NCI-H146 (cell line): ENCODE data around the gene GCDH.
"Not testable (repeated sequence)": the region's sequence is repeated elsewhere in the genome, so short reads cannot be mapped to it uniquely, and the experiment has no call there.

ENCODE experiments used
- DNase-seq: peaks from one replicate; lab custom pipeline; 2025; lab: John Stamatoyannopoulos, UW

The GCDH gene

GRCh38 chr19:12907166-12907565 is 16.2 kb downstream of the GCDH start:
- no peak for DNase-seq

GRCh38 chr19:12912571-12912970 is 21.6 kb downstream of the GCDH start:
- DNase-seq, result peak; percentile 99

- peak; percentile 99 for DNase-seq
Observed at GRCh38 chr19:12913011-12913561, 22.1 kb downstream of the GCDH start.

GRCh38 chr19:12913851-12914690 is 23.1 kb downstream of the GCDH start:
- peak; percentile 43 for DNase-seq

- DNase-seq, result not testable (repeated sequence)
Observed at GRCh38 chr19:12915860-12916259, 24.9 kb downstream of the GCDH start.

- no peak for DNase-seq
Observed at GRCh38 chr19:12918253-12918652, 27.3 kb downstream of the GCDH start.

- no peak for DNase-seq
Observed at GRCh38 chr19:12921047-12921446, 30.1 kb downstream of the GCDH start.

GRCh38 chr19:12922959-12923358 is 32.0 kb downstream of the GCDH start:
- no peak for DNase-seq

GRCh38 chr19:12924621-12925310 is 33.8 kb downstream of the GCDH start:
- no peak for DNase-seq

GRCh38 chr19:12930002-12930645 is 39.2 kb downstream of the GCDH start:
- no peak for DNase-seq

- DNase-seq, result no peak
Observed at GRCh38 chr19:12932392-12933286, 41.7 kb downstream of the GCDH start.

GRCh38 chr19:12933287-12934072 is 42.5 kb downstream of the GCDH start, which contains the start of gene FARSA:
Gene FARSA (minus strand): TSS chr19:12933711. CDS start chr19:12933696, 15 bp downstream.
- peak; percentile 97 for DNase-seq

GRCh38 chr19:12935071-12935470 is 44.1 kb downstream of the GCDH start:
- no peak for DNase-seq

GRCh38 chr19:12936582-12936981 is 45.6 kb downstream of the GCDH start:
- no peak for DNase-seq

- peak; percentile 62 for DNase-seq
Observed at GRCh38 chr19:12937093-12937926, 46.4 kb downstream of the GCDH start.

GRCh38 chr19:12937927-12938778 is 47.2 kb downstream of the GCDH start, which contains the start of gene CALR:
Gene CALR (plus strand): TSS chr19:12938609. CDS start chr19:12938680, 71 bp downstream.
- DNase-seq, result peak; percentile 100

- DNase-seq, result peak; percentile 73
Observed at GRCh38 chr19:12938779-12939601, 48.0 kb downstream of the GCDH start.
